ENCODE measurements around the gene RNASEH2C. TPM values are rescaled to one million over a fixed set of nuclear protein-coding genes. Genes with fewer than 3 reads are reported as not detected.
"Not testable (repeated sequence)": the region's sequence is repeated elsewhere in the genome, so short reads cannot be mapped to it uniquely, and the experiment has no call there.

RNASEH2C gene
- polyA plus RNA-seq, 1 experiment: 33.9 TPM

- TF ChIP-seq CTCF (IDR thresholded peaks at IDR 0.05; ENCODE audit: insufficient read depth, low read depth, low read length): peak; percentile 55
- not testable (repeated sequence) for H3K27me3 ChIP-seq (ENCODE audit: control insufficient read depth, insufficient read depth, low read length); H3K4me3 ChIP-seq (ENCODE audit: low read depth, low read length); DNase-seq (ENCODE audit: low read depth); H3K36me3 ChIP-seq (ENCODE audit: control insufficient read depth, insufficient read depth, low read length)
- POLR2A ChIA-PET: interaction anchor here (0.7 kb wide), 1 partner anchor 241 kb away, joined by 5 read pairs; no protein-coding TSS in a partner anchor
- CTCF ChIA-PET: interaction anchor here (0.7 to 3.8 kb wide), 19 partner anchors 8 to 316 kb away, joined by 3 to 34 read pairs (median 4); partner anchors contain the start of gene FIBP
These were observed 14.3 kb downstream of the RNASEH2C start for GRCh38 chr11:65706303-65706763.

DNA sequence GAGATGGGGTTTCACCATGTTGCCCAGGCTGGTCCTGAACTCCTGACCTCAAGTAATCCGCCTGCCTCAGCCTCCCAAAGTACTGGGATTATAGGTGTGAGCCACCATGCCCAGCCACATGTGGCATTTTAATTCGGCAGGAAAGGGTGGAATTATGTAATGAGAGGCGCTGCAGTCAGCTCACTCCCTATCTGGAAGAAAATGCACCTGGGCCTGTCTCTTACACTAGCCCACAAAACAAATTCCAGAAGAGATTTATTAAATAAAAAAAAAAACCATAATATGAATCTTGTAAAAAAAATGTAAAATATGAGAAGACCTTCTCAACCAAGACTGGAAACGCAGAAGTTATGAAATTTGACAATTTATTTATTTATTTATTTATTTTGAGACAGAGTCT is 16.8 kb downstream of the RNASEH2C start:
- ChIA-PET CTCF (interaction anchor here (0.7 to 2.6 kb wide), 7 partner anchors 14 to 115 kb away, joined by 3 to 10 read pairs (median 8); no protein-coding TSS in a partner anchor), POLR2A (interaction anchor here (0.5 kb wide), 1 partner anchor 184 kb away, joined by 8 read pairs; the partner anchor contains the start of gene FIBP)
- DNase-seq (ENCODE audit: low read depth): no peak
- H3K4me3 ChIP-seq (ENCODE audit: low read depth, low read length): no peak overlapping the region
- no peaks in the 10 kb centered on the region for H3K36me3 ChIP-seq (ENCODE audit: control insufficient read depth, insufficient read depth, low read length)
- TF ChIP-seq CTCF (IDR thresholded peaks at IDR 0.05; ENCODE audit: insufficient read depth, low read depth, low read length): no peak
- H3K27me3 ChIP-seq (ENCODE audit: control insufficient read depth, insufficient read depth, low read length): peaks cover 6% of the 10 kb centered on the region

GRCh38 chr11:65701686-65702085 is 18.9 kb downstream of the RNASEH2C start:
- ChIA-PET CTCF (interaction anchor here (1.4 kb wide), 1 partner anchor 10 kb away, joined by 5 read pairs; the partner anchor contains the start of gene KAT5), POLR2A (no interaction called here)
- no peak for TF ChIP-seq CTCF (IDR thresholded peaks at IDR 0.05; ENCODE audit: insufficient read depth, low read depth, low read length)
- H3K27me3 ChIP-seq (ENCODE audit: control insufficient read depth, insufficient read depth, low read length): peaks cover 6% of the 10 kb centered on the region
- no peak for DNase-seq (ENCODE audit: low read depth)
- H3K4me3 ChIP-seq (ENCODE audit: low read depth, low read length): no peak overlapping the region
- H3K36me3 ChIP-seq (ENCODE audit: control insufficient read depth, insufficient read depth, low read length): no peaks in the 10 kb centered on the region

DNA sequence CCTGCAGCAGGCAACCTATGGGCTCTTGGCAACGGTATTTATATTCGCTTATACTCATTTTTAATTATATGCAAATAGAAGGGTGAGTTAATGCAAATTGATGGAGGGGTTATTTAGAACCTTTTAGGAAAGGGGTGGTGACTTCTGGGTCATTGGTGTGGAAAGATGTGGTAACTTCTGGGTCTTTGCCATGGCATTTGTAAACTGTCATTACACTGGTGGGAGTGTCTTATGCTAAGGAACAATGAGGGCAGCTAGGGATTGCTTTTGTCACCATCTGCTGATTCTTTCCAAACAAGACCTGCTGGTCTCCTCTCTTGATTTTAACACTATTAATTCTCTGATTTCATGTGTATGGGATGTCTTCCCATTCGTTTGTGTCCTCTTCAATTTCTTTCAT is 20.2 kb downstream of the RNASEH2C start:
- no peak for TF ChIP-seq CTCF (IDR thresholded peaks at IDR 0.05; ENCODE audit: insufficient read depth, low read depth, low read length)
- no peaks in the 10 kb centered on the region for H3K36me3 ChIP-seq (ENCODE audit: control insufficient read depth, insufficient read depth, low read length)
- no peak overlapping the region for H3K4me3 ChIP-seq (ENCODE audit: low read depth, low read length)
- H3K27me3 ChIP-seq (ENCODE audit: control insufficient read depth, insufficient read depth, low read length): peaks cover 10% of the 10 kb centered on the region
- CTCF ChIA-PET: interaction anchor here (0.7 kb wide), 1 partner anchor 110 kb away, joined by 3 read pairs; no protein-coding TSS in a partner anchor
- no peak for DNase-seq (ENCODE audit: low read depth)
- POLR2A ChIA-PET: no interaction called here

GRCh38 chr11:65699306-65699705 is 21.3 kb downstream of the RNASEH2C start:
- ChIA-PET CTCF (interaction anchor here (0.7 kb wide), 1 partner anchor 355 kb away, joined by 3 read pairs; no protein-coding TSS in a partner anchor), POLR2A (no interaction called here)
- Histone ChIP-seq H3K36me3 (ENCODE audit: control insufficient read depth, insufficient read depth, low read length) (no peaks in the 10 kb centered on the region), H3K4me3 (ENCODE audit: low read depth, low read length) (no peak overlapping the region), H3K27me3 (ENCODE audit: control insufficient read depth, insufficient read depth, low read length) (peaks cover 9% of the 10 kb centered on the region)
- DNase-seq (ENCODE audit: low read depth): no peak
- TF ChIP-seq CTCF (IDR thresholded peaks at IDR 0.05; ENCODE audit: insufficient read depth, low read depth, low read length): no peak

Data from BJ (cell line).